Hippocampal formation (tissue), 2 donors: ENCODE results near the gene CLIP1.
"Not testable (repeated sequence)": the region's sequence is repeated elsewhere in the genome, so short reads cannot be mapped to it uniquely, and the experiment has no call there.

ENCODE experiments used
- DNase-seq, 2 donors: peaks; one replicate each; lab custom pipeline; 2025; lab: John Stamatoyannopoulos, UW

Gene CLIP1

DNA sequence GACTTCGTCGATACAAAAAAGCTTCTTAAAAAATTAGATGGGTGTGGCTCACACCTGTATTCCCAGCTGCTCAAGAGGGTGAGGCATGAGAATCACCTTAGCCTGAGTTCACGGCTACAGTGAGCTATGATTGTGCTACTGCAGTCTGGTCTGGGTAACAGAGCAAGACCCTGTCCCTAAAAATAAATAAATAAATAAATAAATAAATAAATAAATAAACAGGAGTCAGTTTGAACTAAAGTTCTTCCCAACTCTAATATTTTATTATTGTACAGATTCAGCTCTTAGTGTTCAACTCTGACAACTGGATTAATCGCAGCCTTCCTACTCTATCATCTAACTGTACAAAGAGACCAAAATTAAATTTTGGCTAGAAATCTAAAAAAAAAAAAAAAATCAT, 12.7 kb upstream of the CLIP1 start:
- DNase-seq, result no peak

DNA sequence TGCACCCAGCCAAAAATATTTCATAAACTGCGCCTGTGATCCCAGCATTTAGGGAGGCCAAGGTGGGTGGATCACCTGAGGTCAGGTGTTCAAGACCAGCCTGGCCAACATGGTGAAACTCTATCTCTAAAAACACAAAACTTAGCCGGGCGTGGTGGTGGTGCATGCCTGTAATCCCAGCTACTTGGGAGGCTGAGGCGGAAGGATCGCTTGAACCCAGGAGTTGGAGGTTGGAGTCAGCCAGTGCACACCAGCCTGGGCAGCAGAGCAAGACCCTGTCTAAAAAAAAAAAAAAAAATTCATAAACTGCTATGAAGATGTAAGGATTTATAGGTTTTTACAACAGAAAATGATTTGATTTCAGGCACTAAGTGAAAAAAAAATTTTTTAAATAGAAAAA, 6.6 kb upstream of the CLIP1 start:
- not testable (repeated sequence) for DNase-seq

- no peak for DNase-seq
These were observed 4.9 kb upstream of the CLIP1 start for GRCh38 chr12:122427403-122427802.

DNA sequence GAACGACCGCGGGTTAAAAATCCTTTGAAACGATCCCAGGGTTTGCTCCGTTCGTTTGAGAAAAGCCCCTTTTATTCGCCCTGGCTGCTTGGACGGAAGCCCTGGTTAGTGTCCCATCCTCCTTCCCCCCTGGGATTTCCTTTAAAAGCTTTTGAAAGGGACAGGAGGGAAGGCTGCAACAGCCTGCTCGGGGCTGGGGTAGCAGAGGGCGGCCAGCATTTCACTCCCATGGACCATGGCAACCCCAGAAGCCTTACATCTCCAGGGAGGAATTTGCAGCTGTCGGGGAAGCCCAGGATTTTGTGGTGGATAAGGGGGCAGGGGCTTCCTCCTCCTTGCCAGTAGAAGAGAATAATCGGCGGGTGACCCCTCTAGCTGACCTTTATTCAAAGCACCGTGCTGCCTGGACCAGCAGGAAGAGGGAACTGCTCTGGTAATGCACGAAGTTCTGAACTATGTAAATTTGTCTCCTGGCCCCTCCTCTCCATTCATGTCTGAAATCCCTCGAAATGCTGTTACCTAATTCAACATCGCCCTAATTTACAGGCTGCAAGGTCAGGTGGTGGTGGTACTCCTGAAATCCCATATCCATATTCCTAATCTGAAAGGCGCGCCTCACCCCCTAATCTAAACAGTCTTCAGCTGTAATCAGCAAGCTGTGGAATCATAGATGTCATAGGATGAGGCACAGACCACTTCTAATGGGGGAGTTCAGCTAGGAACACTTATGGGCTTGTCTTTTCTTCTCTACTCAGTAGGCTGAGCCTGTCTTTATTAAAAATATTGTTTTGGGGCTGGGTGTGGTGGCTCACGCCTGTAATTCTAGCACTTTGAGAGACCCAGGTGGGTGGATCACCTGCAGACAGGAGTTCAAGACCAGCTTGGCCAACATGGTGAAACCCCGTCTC, 1.0 kb upstream of the CLIP1 start:
- peak; percentile 46 to 50 for DNase-seq

GRCh38 chr12:122422730-122423257, 325 bp upstream of the CLIP1 start:
- peak in 1 of 2 donors; percentile 50 for DNase-seq

GRCh38 chr12:122421187-122421820, 1.2 kb downstream of the CLIP1 start:
- peak in 1 of 2 donors; percentile 33 for DNase-seq

DNA sequence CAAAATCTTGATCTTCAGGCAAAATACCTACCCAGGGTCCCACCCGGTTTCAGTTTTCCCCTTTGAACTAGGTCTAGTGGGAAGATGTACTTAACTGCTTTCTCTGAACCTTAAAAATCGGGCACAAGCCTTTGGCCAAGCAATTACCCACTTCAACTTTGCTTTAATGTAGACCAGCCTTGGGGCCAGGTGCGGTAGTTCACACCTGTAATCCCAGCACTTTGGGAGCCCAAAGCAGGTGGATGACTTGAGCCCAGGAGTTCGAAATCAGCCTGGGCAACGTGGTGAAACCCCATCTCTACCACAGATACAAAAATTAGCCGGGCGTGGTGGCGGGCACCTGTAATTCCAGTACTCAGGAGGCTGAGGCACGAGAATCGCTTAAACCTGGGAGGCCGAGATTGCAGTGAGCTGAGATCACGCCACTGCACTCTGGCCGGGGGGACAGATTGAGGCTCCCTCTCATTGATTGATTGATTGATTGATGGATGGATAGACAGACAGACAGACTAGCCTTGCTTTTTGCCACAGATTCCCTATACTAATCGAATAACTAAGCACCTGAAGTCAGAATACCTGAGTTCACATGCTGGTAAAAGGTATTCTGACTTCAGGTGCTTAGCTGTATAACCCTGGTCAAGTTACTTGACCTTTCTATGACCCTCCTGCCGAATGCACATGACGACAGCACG, 1.9 kb downstream of the CLIP1 start:
- no peak for DNase-seq

DNA sequence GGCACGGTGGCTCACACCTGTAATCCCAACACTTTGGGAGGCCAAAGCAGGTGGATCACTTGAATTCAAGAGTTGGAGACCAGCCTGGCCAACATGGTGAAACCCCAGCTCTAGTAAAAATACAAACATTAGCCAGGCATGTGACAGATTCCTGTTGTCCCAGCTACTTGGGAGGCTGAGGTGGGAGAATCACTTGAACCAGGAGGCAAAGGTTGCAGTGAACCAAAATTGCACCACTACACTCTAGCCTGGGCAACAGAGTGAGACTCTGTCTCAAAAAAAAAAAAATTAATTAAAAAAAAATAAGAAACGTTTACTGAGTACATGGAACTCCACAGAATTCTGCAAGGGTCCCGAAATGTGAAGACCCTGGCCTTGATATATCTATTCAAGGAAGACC, 3.4 kb downstream of the CLIP1 start:
- not testable (repeated sequence) for DNase-seq

GRCh38 chr12:122415665-122416064, 6.8 kb downstream of the CLIP1 start:
- not testable (repeated sequence) for DNase-seq

DNA sequence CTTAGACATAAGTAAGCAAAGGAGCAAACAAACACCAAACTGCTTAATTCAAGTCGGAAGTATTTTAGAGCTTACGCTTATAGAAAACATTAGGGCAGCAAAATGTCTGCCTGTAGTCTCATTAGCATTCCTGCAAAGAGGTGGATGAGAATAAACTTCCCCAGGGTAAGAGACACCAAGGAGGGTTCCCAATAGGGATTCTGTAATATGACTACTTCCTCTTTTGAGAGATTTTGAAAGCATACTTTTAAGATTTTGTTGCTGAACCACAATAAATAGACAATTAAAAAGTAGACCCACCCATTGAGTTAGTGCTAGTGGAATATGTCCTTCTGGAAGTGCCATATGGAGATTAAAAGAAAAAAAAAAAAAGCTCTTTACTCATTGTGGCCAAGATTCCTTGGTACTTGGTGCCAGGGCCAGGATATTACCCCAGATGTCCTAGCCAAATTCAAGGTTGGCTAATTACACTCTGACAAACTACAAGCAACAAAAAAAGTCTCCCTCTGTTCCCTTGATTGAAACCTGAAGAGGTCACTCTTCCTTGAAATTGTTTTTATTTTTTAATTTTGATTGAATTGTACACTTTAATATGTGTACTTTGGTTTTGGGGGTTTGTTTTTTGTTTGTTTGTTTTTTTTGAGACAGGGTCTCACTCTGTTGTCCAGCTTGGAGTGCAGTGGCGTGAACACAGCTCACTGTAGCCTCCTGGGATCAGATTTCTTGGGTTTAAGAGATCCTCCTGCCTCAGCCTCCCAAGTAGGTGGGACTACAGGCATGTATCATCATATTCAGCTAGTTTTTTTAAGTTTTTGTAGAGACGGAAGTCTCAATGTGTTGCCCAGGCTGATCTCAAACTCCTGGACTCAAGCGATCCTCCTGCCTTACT, 8.7 kb downstream of the CLIP1 start:
- DNase-seq, result no peak

- no peak for DNase-seq
These were observed 9.5 kb downstream of the CLIP1 start for GRCh38 chr12:122412851-122413433.

DNA sequence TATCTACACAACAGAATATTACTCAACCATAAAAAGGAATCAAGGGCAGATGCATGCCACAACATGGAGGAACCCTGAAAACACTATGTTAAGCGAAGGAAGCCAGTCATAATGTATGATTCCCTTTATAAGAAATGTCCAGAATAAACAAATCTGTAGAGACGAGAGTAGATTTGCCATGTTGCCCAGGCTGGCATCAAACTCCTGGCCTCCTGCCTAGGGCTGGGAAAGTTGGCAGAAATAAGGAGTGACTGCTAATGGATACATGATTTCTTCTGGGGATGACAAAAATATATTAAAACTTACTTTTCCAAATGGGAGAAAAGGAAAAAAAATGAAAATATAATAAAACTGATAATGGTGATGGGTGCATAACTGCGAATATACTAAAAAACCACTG, 10.9 kb downstream of the CLIP1 start:
- no peak for DNase-seq

- no peak for DNase-seq
These were observed 15.3 kb downstream of the CLIP1 start for GRCh38 chr12:122407208-122407607.

DNA sequence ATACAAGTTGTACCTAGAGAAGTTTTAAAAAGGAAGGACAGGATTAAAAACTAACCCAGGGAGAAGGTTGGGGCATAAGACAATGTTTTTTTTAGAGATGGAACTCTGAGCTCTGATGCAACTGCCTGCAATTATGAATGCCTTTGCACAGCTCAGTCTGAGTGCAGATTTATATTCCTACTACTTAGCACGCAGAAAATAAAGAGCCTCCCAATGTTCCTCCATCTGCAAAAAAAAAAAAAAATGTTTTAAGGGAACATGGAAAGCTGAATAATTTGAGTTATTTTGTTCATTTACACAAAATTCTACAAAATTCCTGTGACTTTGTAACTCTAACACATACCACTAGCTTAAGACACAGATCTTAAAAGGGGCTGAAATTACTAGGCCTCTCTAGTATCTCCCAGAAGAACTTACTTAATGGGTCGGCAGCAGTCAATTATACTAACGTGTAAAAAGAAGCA, 15.7 kb downstream of the CLIP1 start:
- DNase-seq, result no peak

DNA sequence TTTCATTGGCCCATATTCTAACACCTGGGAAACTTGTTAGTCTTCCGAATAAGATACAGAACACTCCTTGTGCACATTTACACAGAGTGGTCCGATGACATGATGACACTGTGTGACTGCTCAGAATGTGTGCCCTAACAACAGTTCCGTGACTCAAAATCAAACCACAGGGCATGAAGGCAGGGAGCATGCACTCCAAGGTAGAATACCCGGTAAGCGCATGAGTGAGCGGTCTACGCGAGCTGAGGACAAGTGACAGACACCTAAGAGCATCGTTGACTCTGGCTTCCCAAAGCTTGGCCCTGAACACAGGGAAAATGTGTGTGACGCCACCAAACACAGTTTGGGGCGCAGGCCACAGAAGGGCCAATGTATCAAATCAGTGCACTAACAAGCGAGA, 18.6 kb downstream of the CLIP1 start:
- DNase-seq, result no peak

GRCh38 chr12:122403115-122403770, 19.2 kb downstream of the CLIP1 start:
- DNase-seq, result no peak

GRCh38 chr12:122402264-122402663, 20.2 kb downstream of the CLIP1 start:
- no peak for DNase-seq

DNA sequence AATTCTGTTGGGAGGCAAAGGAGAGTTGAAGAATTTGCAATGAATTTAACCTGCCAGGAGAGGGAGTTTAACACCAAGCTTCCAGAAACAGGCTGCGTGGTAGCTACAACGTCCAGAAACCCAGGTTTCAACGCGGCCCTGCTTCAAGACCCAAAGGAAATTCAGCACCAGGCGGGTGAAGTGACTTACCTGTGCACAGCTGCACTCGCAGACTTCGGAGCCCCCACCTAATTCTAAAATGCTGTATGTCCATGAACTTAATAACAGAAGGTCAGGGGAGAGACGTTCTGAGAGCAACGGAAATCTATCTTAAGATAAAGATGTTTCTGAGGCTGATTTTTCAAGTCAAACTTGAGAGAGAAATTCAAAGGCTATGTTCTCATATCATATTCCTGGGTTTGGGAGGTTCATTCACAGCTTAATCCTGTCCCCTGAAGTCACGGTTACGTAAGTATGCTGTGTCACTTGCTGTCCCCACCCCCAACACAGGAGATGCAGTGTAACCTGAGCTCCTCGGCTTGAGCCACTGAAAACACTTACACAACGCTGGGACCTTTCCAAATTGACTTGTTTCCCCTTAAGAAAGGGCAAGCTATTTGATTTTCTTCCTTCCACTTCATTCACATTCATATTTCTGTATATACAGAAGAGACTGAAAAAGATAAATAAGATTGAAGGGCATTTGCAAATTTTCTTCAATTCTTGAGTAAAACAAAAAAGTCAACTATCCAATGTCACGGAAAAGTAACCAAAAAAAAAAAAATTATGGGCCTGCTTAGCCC, 22.7 kb downstream of the CLIP1 start:
- DNase-seq, result peak in 1 of 2 donors; percentile 55

GRCh38 chr12:122399254-122399591, 23.2 kb downstream of the CLIP1 start:
- no peak for DNase-seq

GRCh38 chr12:122397981-122398380, 24.5 kb downstream of the CLIP1 start:
- not testable (repeated sequence) for DNase-seq
